Kidney (tissue), 14 donors: ENCODE data around the gene STXBP5. TPM values are rescaled to one million over a fixed set of nuclear protein-coding genes. Genes with fewer than 3 reads are reported as not detected.
"Not testable (repeated sequence)": the region's sequence is repeated elsewhere in the genome, so short reads cannot be mapped to it uniquely, and the experiment has no call there.

Source experiments
- DNase-seq, 5 donors: peaks; one replicate each; pipeline ENCODE4 v3.0.0-alpha.2; 2013 to 2020
- FAIRE-seq: peaks from 2 replicates; lab custom pipeline; 2012; peaks lifted over from hg19 to GRCh38; lab: Jason Lieb, UNC
- H3K27ac ChIP-seq, 2 donors: one replicate each; pipeline ENCODE4 v1.7.0; 2013; ENCODE audit warnings: low read depth in 2 of 2, low read length in 2 of 2, inconsistent platforms in 1 of 2
- H3K27me3 ChIP-seq: one replicate; pipeline ENCODE4 v1.7.1; 2013; ENCODE audit warnings: low read length, inconsistent platforms; ENCODE audit not compliant: control insufficient read depth, insufficient read depth
- H3K36me3 ChIP-seq, 3 donors: one replicate each; pipeline versions ENCODE4 v1.7.0 to v1.7.1; 2013; ENCODE audit warnings: low read length in 3 of 3, control low read depth in 1 of 3, inconsistent platforms in 1 of 3; ENCODE audit not compliant: insufficient read depth in 3 of 3, control insufficient read depth in 2 of 3
- H3K4me1 ChIP-seq, 3 donors: one replicate each; pipeline versions ENCODE4 v1.7.0 to v1.7.1; 2013; ENCODE audit warnings: low read length in 3 of 3, inconsistent platforms in 1 of 3, low read depth in 1 of 3; ENCODE audit not compliant: control insufficient read depth in 2 of 3, insufficient read depth in 2 of 3
- H3K4me3 ChIP-seq, 3 donors: one replicate each; pipeline versions ENCODE4 v1.7.0 to v1.8.1; 2013; ENCODE audit warnings: low read length in 3 of 3, control low read depth in 1 of 3, inconsistent platforms in 1 of 3
- H3K9ac ChIP-seq, 3 donors: one replicate each; pipeline versions ENCODE4 v1.7.0 to v1.7.1; 2013; ENCODE audit warnings: low read length in 3 of 3, control low read depth in 1 of 3, inconsistent platforms in 1 of 3
- H3K9me3 ChIP-seq, 3 donors: one replicate each; pipeline versions ENCODE4 v1.7.0 to v1.7.1; 2013; ENCODE audit warnings: low read length in 3 of 3, control low read depth in 1 of 3, inconsistent platforms in 1 of 3; ENCODE audit not compliant: control insufficient read depth in 2 of 3, insufficient read depth in 1 of 3
- intact Hi-C: fragments of 100-400 bp; cut with DNase I; formaldehyde crosslinking; loops from one replicate; pipeline ENCODE4 v1.11.1; 2022
- polyA plus RNA-seq: library from polyadenylated mRNA; stranded (reverse); fragments of 350-450 nt; fragmentation: Illumina TruSeq; extraction: RNeasy Lipid Tissue Mini Kit (QIAGEN cat#74804); gene quantifications from one replicate; pipeline ENCODE4 v1.2.3, GENCODE V29; 2014; ENCODE audit warnings: low read depth, low replicate concordance; ENCODE audit not compliant: insufficient read depth
- total RNA-seq: library from RNA; stranded (reverse); fragmentation: NEBNext Ultra II Directional; extraction: Animal tissue kit (Norgen Biotek cat#: 25700); gene quantifications from one replicate; pipeline ENCODE4 v1.2.1, GENCODE V29; 2021
- TF ChIP-seq, protein P1 (sequence below): IDR thresholded peaks from 3 replicates; pipeline ENCODE4 v1.5.1; 2012; ENCODE audit warnings: mild to moderate bottlenecking, moderate library complexity, borderline replicate concordance; ENCODE audit not compliant: insufficient read depth; ENCODE audit errors: extremely low read depth
- donor health status: control.
- donor health status: control.
- donor health status: control.
- donor health status: control.
- donor health status: control.
- donor health status: DM: yes; HTN: yes; CAD: no.
- donor health status: Normal renal cell carcinoma (clear cell type).

STXBP5 gene
- total and polyA plus RNA-seq, 2 donors from 2014 or later: 2.0 to 13.6 TPM

DNA sequence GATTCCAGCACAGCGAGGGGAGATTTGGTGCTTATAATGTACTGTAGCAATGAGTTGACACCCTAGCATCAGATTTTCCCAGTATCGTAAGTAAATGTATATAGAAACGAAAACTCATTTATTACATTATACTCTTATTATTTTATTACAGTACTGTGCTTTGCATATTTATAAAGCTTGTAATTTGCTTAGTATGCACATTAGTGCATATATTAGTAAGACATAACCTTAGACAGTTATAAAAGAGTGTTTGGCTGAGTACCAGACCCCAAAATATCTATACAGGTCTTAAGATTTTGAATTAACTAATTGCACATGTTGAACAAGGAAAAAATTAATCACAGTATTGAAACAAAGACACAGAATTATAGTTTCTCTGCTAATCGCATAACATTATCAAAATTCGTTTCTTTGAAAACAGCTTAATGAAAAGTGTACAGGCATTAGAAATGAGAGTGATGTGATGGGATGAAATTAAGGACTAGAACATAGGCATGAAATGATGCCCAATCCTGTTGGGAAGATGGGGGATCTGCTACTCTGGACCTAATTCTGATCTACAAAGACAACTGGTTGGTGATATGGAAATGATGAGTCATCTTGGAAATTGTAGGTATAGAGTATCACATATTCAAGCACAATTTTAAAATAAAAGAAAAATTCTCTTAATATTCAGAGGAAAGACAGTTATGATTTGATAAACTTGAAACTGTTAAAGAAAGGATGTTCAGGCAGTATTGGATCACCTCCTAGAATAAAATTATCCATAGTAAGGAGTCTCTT lies 42.8 kb downstream of the STXBP5 start:
- FAIRE-seq (no peak), DNase-seq (no peak)
- H3K9ac ChIP-seq: no peak overlapping the region
- peaks cover 0 to 3% (median 2%) of the 10 kb centered on the region in 3 donors for H3K36me3 ChIP-seq
- TF ChIP-seq, protein P1, sequence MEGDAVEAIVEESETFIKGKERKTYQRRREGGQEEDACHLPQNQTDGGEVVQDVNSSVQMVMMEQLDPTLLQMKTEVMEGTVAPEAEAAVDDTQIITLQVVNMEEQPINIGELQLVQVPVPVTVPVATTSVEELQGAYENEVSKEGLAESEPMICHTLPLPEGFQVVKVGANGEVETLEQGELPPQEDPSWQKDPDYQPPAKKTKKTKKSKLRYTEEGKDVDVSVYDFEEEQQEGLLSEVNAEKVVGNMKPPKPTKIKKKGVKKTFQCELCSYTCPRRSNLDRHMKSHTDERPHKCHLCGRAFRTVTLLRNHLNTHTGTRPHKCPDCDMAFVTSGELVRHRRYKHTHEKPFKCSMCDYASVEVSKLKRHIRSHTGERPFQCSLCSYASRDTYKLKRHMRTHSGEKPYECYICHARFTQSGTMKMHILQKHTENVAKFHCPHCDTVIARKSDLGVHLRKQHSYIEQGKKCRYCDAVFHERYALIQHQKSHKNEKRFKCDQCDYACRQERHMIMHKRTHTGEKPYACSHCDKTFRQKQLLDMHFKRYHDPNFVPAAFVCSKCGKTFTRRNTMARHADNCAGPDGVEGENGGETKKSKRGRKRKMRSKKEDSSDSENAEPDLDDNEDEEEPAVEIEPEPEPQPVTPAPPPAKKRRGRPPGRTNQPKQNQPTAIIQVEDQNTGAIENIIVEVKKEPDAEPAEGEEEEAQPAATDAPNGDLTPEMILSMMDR: no peak
- H3K4me1 ChIP-seq: no peaks in the 10 kb centered on the region
- H3K9me3 ChIP-seq: no peaks in the 10 kb centered on the region
- H3K4me3 ChIP-seq: no peak overlapping the region
- H3K27ac ChIP-seq: no peak overlapping the region
- no peaks in the 10 kb centered on the region for H3K27me3 ChIP-seq
- intact Hi-C loops: no loop called here

DNA sequence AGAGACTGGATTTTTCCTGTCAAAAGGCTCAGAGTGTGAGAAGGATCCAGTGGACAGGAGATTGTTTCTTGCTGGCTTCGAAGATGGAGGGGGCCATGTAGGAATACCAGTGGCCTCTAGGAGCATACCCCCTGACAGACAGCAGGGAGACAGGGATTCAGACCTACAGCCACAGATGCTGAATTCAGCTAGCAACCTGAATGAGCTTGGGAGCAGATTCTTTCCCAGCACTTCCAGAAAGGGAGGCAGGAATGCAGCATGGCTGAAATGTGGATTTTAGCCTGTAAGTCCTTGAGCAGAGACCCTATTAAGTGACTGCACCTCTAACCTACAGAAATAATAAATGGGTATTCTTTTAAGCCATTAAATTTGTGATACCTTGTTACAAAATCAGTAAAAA lies 44.6 kb downstream of the STXBP5 start:
- intact Hi-C loops: no loop called here

DNA sequence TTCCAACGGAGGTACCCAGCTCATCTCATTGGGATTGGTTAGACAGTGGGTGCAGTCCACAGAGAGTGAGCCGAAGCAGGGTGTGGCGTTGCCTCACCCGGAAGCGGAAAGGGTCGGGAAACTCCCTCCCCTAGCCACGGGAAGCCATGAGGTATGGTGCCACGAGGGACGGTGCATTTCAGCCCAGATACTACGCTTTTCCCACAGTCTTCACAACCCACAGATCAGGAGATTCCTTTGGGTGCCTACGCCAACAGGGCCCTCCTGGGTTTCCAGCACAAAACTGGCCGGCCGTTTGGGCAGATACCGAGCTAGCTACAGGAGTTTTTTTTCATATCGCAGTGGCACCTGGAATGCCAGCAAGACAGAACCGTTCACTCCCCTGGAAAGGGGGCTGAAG lies 46.9 kb downstream of the STXBP5 start:
- Histone ChIP-seq H3K4me3 (no peak overlapping the region), H3K9ac (no peak overlapping the region), H3K4me1 (no peaks in the 10 kb centered on the region), H3K27ac (no peak overlapping the region), H3K9me3 (no peaks in the 10 kb centered on the region), H3K27me3 (no peaks in the 10 kb centered on the region), H3K36me3 (peaks cover 0 to 3% (median 2%) of the 10 kb centered on the region in 3 donors)
- TF ChIP-seq, protein P1: no peak
- FAIRE-seq: no peak
- intact Hi-C loops: no loop called here
- DNase-seq: no peak

More for the DNA sequence above, 44.6 kb downstream of the STXBP5 start:
- DNase-seq (no peak), FAIRE-seq (no peak)
- Histone ChIP-seq H3K9me3 (no peaks in the 10 kb centered on the region), H3K27ac (no peak overlapping the region), H3K4me1 (no peaks in the 10 kb centered on the region), H3K4me3 (no peak overlapping the region), H3K36me3 (peaks cover 0 to 3% (median 2%) of the 10 kb centered on the region in 3 donors), H3K27me3 (no peaks in the 10 kb centered on the region), H3K9ac (no peak overlapping the region)
- TF ChIP-seq, protein P1: no peak

DNA sequence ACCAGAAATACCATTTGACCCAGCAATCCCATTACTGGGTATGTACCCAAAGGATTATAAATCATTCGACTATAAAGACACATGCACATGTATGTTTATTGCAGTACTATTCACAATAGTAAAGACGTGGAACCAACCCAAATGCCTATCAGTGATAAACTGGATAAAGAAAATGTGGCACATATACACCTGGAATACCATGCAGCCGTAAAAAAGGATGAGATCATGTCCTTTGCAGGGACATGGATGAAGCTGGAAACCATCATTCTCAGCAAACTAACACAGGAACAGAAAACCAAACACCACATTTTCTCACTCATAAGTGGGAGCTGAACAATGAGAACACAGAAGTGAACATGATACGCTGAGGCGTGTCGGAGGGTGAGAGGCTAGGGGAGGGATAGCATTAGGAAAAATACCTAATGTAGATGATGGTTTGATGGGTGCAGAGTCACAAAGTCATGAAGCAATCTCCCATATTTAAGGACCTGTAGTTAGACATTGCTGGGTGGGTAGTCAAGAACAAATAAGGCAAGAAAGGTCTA lies 50.8 kb downstream of the STXBP5 start:
- H3K27ac ChIP-seq, H3K9ac ChIP-seq, H3K36me3 ChIP-seq, FAIRE-seq, H3K4me1 ChIP-seq, H3K9me3 ChIP-seq, DNase-seq, H3K27me3 ChIP-seq, H3K4me3 ChIP-seq, intact Hi-C loops: not testable (repeated sequence)
